DMS114 treated with DMSO at 0.1 percent for 48 hours (cell line): Measurements from ENCODE around the gene GALK2.
"Not testable (repeated sequence)": the region's sequence is repeated elsewhere in the genome, so short reads cannot be mapped to it uniquely, and the experiment has no call there.

Experiments used
- DNase-seq: peaks from one replicate; lab custom pipeline; 2025; ENCODE audit not compliant: unreplicated experiment; lab: John Stamatoyannopoulos, UW

GALK2 gene

GRCh38 chr15:49163678-49164077 lies 6.4 kb upstream of the GALK2 start:
- no peak for DNase-seq

- DNase-seq = no peak
Measured at GRCh38 chr15:49164865-49165264, 5.2 kb upstream of the GALK2 start.

DNA sequence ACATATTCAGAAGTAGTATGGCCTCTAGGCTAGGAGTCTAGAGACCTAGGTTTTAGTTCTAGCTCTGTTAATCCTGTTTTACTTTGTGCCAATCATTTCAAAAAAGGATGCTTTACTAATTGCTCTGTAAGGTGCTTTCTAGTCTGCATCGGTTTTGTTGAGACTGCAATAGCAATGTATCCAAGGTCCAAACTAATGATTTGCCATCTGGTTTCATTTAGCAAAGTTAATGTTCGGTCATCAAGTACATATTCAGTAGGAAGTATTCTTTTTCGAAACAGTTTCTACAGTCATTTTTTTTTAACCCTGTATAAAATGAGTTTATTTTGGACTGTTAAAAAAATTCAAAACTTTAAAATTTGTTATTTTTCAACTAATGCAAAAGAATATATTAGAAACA lies 2.0 kb upstream of the GALK2 start:
- no peak for DNase-seq

GRCh38 chr15:49171790-49172189 lies 1.7 kb downstream of the GALK2 start:
- no peak for DNase-seq

- no peak for DNase-seq
Measured at GRCh38 chr15:49174902-49175301, 4.9 kb downstream of the GALK2 start.

- not testable (repeated sequence) for DNase-seq
Measured at GRCh38 chr15:49175582-49176397, 5.7 kb downstream of the GALK2 start.

- no peak for DNase-seq
Measured at GRCh38 chr15:49178497-49178896, 8.4 kb downstream of the GALK2 start.

GRCh38 chr15:49179433-49180190 lies 9.6 kb downstream of the GALK2 start:
- DNase-seq = no peak

DNA sequence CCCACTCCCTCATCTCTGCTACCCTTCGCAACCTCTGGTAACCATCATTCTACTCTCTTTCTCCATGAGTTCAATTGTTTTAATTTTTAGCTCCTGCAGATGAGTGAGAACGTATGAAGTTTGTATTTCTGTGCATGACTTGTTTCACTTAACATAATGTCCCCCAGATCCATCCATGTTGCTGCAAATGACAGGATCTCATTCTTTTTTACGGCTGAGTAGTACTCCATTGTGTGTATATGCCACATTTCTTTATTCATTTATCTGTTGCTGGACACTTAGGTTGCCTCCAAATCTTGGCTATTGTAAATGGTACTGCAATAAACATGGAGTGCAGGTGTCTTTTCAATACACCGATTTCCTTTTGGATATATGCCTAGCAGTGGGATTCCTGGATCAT lies 12.1 kb downstream of the GALK2 start:
- DNase-seq = no peak

DNA sequence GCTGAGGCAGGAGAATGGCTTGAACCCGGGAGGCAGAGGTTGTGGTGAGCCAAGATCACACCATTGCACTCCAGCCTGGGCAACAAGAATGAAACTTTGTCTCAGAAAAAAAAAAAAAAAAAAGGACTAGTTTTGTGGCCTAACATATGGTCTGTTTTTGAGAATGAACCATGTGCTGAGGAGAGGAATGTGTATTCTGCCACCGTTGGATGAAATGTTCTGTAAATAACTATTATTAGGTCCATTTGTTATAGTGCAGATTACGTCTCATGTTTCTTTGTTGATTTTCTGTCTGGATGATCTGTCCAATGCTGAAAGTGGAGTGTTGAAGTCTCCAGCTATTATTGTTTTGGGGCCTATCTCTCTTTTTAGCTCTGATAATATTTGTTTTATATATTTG lies 13.7 kb downstream of the GALK2 start:
- DNase-seq = not testable (repeated sequence)

DNA sequence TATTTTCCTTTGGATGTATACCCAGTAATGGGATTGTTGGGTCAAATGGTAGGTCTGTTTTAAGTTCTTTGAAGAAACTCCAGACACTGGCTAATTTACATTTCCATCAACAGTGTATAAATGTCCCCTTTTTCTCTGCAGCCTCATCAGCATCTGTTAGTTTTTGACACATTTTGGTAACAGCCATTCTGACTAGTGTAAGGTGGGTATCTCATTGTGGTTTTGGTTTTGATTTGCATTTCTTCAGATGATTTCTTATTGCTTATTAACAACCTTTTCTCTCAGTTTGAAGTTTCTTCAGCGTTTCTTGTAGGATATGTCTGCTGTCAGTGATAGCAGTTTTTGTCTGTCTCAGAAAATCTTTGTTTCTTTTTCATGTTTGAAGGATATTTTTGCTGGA lies 15.4 kb downstream of the GALK2 start:
- no peak for DNase-seq

GRCh38 chr15:49187549-49188245 lies 17.6 kb downstream of the GALK2 start:
- no peak for DNase-seq

DNA sequence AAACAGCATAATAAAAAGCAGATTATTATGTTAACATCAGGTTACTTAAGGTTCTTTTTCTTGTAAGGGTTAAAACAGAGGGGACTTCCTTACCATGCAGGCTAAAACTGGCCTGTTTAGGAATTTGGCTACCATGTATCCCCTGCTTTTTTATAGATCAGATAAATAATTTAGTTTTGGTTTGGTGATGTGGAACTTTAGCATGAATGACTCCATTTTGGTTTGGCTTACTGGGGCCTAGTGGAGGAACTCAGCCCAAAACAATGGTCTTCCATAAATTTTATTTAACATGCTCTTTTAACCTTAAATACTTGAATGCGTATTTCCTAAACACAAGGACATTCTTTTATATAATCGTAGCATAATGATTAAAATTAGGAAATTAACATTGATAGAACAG lies 18.9 kb downstream of the GALK2 start:
- DNase-seq = no peak

DNA sequence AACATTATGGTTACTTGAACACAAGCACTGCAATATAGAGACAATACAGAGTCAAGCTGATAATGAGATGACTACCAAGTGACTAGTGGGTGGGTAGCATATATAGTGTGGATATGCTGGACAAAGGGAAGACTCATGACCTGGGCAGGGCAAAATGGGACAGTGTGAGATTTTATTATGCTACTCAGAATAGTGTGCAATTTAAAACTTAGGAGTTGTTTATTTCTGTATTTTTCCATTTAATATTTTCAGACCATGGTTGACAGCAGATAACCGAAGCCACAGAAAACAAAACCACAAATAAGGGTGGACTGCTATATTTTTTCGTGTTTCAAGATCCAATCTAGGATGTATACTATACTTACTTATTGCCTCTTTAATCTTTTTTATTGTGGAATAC lies 19.6 kb downstream of the GALK2 start:
- DNase-seq = no peak

GRCh38 chr15:49190586-49190985 lies 20.5 kb downstream of the GALK2 start:
- no peak for DNase-seq

DNA sequence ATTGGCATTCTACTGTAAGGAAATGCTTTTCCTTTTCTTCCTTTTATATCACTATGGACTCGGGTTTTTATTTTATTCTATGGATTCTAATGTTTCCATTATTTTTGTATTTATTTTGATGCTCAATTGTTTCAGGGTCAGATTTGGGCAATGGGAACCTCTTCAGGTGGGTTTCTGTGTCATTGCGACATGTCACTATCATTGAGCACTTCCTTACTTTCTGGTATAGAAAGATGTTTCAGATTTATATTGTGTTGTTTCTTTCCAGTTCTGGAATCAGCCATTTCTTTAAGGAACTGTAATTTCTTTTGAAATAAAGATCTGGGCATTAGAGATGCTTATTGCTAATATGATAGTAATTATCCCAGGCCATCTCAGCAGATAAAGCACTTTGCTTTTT lies 21.8 kb downstream of the GALK2 start:
- no peak for DNase-seq

- no peak for DNase-seq
Measured at GRCh38 chr15:49196856-49197255, 26.8 kb downstream of the GALK2 start.

- DNase-seq = no peak
Measured at GRCh38 chr15:49199666-49200065, 29.6 kb downstream of the GALK2 start.

- no peak for DNase-seq
Measured at GRCh38 chr15:49200347-49200746, 30.3 kb downstream of the GALK2 start.

DNA sequence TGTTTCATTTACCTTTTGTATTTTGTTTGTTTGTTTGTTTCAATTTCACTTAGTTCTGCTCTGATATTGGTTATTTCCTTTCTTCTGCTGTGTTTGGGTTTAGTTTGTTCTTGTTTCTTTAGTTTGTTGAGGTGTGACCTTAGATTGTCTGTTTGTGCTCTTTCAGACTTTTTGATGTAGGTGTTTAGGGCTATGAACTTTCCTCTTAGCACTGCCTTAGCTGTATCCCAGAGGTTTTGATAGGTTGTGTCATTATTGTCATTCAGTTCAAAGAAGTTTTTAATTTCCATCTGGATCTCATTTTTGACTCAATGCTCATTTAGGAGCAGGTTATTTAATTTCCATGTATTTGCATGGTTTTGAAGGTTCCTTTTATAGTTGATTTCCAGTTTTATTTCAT lies 38.1 kb downstream of the GALK2 start:
- DNase-seq = not testable (repeated sequence)

GRCh38 chr15:49212897-49213296 lies 42.9 kb downstream of the GALK2 start:
- DNase-seq = no peak
